GM19099 (cell line): ENCODE measurements around the gene SH3GL1.

ENCODE experiments used
- POLR2A ChIP-seq: IDR thresholded peaks from 3 replicates; pipeline ENCODE4 v1.6.1; 2011; ENCODE audit warnings: low read depth; ENCODE audit not compliant: insufficient read length; ENCODE audit errors: extremely low read depth

Gene SH3GL1

DNA sequence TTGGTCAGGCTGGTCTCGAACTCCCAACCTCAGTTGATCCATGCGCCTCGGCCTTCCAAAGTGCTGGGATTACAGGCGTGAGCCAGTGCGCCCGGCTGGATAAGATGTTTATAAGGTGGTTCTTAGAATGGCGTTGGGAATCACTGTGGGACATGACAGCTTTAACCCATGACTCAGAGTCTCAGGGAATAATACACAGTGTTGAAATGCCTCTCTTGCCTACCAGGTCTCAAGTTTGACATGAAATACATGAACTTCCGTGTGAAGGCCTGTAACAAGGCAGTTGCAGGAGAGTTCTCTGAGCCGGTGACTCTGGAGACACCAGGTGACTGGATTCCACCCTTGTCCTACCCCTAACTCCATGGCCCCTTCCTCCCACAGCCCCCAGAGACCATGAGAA lies 83.4 kb downstream of the SH3GL1 start:
- TF ChIP-seq POLR2A = no peak

DNA sequence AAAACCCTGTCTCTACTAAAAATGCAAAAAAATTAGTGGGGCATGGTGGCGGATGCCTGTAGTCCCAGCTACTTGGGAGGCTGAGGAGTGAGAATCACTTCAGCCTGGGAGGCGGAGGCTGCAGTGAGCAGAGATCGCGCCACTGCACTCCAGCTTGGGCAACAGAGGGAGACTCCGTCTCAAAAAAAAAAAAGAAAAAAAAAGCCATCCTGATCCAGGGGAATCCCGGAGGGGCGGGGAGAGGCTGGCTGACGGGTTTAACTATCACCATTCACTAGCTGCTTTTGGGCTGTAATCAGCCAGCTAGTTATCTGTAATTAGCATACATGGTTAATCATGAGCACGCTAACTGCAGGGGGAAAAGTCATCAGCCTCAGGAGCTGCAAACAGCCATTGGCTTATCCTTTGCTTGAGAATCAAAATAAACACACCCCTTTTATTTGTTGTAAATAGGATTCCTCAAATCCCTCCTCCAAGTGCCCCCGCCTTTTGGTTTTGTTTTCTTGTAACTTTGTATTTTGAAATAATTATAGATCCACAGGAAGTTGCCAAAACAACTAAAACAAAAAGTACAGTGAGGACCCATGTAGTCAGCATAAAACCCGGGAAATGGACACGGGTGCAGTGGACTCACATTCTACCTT lies 86.4 kb downstream of the SH3GL1 start:
- TF ChIP-seq POLR2A = no peak
